HepG2 (cell line): ENCODE results near the gene ZNF181. TPM values are rescaled to one million over a fixed set of nuclear protein-coding genes. Genes with fewer than 3 reads are reported as not detected.

Experiments used
- AGO2 ChIP-seq: fragments of 200-400 bp; formaldehyde crosslinking; optimal IDR thresholded peaks from 2 replicates; pipeline ENCODE3; 2017; ENCODE audit warnings: mild to moderate bottlenecking, low read depth, low read length, moderate library complexity
- ATF5 ChIP-seq: sonication (generic); formaldehyde crosslinking; IDR thresholded peaks from 2 replicates; pipeline ENCODE4 v1.4.0; 2020; ENCODE audit warnings: mild to moderate bottlenecking, low read depth, missing genetic modification reagents
- BRD4 ChIP-seq: sonication (generic); formaldehyde crosslinking; IDR thresholded peaks from 2 replicates; pipeline ENCODE4 v1.4.0; 2020; ENCODE audit warnings: missing genetic modification reagents
- CEBPB ChIP-seq: IDR thresholded peaks from 2 replicates; pipeline ENCODE4 v1.6.1; 2011; ENCODE audit warnings: low read depth, low read length, improper control_type of control experiment, borderline replicate concordance
- HOXD1 ChIP-seq: sonication (generic); formaldehyde crosslinking; IDR thresholded peaks from 2 replicates; pipeline ENCODE4 v1.5.0; 2020; ENCODE audit warnings: missing genetic modification reagents
- ZFY ChIP-seq: sonication (generic); formaldehyde crosslinking; IDR thresholded peaks from 2 replicates; pipeline ENCODE4 v1.4.0; 2020; ENCODE audit warnings: missing genetic modification reagents
- ZGPAT ChIP-seq: IDR thresholded peaks from 2 replicates; pipeline ENCODE4 v1.6.1; 2016; ENCODE audit warnings: mild to moderate bottlenecking
- ZNF350 ChIP-seq: sonication (generic); formaldehyde crosslinking; IDR thresholded peaks from 2 replicates; pipeline ENCODE4 v1.4.0; 2020; ENCODE audit warnings: mild to moderate bottlenecking, low read depth, missing genetic modification reagents, borderline replicate concordance
- ZNF572 ChIP-seq: sonication (generic); formaldehyde crosslinking; IDR thresholded peaks from 2 replicates; pipeline ENCODE4 v1.5.1; 2020; ENCODE audit warnings: mild to moderate bottlenecking, missing genetic modification reagents
- polyA plus RNA-seq, 8 experiments: library from polyadenylated mRNA; depleted of rRNA in 3 of 8; stranded (reverse) in 7 of 8; unstranded in 1 of 8; fragments of >200 nt; fragmentation: Illumina TruSeq in 4 of 8; extraction: Trizol in 4 of 8; gene quantifications; 2 replicates each; pipeline versions ENCODE4 v1.2.1 to v1.2.3, GENCODE V29; 2011 to 2016; ENCODE audit warnings: low read depth in 4 of 8, missing spikeins in 1 of 8, mixed read lengths in 1 of 8; ENCODE audit not compliant: insufficient read depth in 1 of 8
- total RNA-seq, 5 experiments: library from RNA; depleted of rRNA; stranded (reverse); fragments of >200 nt; fragmentation: Illumina TruSeq; extraction: Trizol; gene quantifications; 2 replicates each; pipeline ENCODE4 v1.2.3, GENCODE V29; 2016; ENCODE audit warnings: low read depth in 1 of 5
- TF ChIP-seq, protein P1 (sequence below): sonication (generic); formaldehyde crosslinking; IDR thresholded peaks from one replicate; pipeline ENCODE4 v1.5.1; 2020; ENCODE audit warnings: mild to moderate bottlenecking, missing genetic modification reagents; ENCODE audit errors: not compliant biosample characterization
- TF ChIP-seq, protein P2 (sequence below): sonication (generic); formaldehyde crosslinking; IDR thresholded peaks from 2 replicates; pipeline ENCODE4 v1.4.0; 2020; ENCODE audit warnings: mild to moderate bottlenecking, missing genetic modification reagents
- TF ChIP-seq, protein P3 (sequence below): sonication (generic); formaldehyde crosslinking; IDR thresholded peaks from 2 replicates; pipeline ENCODE4 v1.5.0; 2020; ENCODE audit warnings: mild to moderate bottlenecking, missing genetic modification reagents

ZNF181 gene
- total and polyA plus RNA-seq, 2 of the 13 experiments (the other 11 are each of a cell fraction or from before 2014, with no cell fraction given) = 10.6 to 15.5 TPM

GRCh38 chr19:34733746-34734536, at the start of gene ZNF181 (continued):
- no peak for TF ChIP-seq ATF5 (CRISPR knock-in tag)
- TF ChIP-seq ZFY (CRISPR knock-in tag) = peak; percentile 98
- TF ChIP-seq BRD4 (CRISPR knock-in tag) = 0 out of 2 replicates have a peak, but pooled peaks have one; percentile 55
- TF ChIP-seq ZNF350 (CRISPR knock-in tag) = peak; percentile 34; the same call in 1 of the 2 replicates
- TF ChIP-seq AGO2 = peak; percentile 56
- peak; percentile 72; the same call in 1 of the 2 replicates for TF ChIP-seq HOXD1 (CRISPR knock-in tag)
- no peak for TF ChIP-seq CEBPB
- TF ChIP-seq, protein P1, sequence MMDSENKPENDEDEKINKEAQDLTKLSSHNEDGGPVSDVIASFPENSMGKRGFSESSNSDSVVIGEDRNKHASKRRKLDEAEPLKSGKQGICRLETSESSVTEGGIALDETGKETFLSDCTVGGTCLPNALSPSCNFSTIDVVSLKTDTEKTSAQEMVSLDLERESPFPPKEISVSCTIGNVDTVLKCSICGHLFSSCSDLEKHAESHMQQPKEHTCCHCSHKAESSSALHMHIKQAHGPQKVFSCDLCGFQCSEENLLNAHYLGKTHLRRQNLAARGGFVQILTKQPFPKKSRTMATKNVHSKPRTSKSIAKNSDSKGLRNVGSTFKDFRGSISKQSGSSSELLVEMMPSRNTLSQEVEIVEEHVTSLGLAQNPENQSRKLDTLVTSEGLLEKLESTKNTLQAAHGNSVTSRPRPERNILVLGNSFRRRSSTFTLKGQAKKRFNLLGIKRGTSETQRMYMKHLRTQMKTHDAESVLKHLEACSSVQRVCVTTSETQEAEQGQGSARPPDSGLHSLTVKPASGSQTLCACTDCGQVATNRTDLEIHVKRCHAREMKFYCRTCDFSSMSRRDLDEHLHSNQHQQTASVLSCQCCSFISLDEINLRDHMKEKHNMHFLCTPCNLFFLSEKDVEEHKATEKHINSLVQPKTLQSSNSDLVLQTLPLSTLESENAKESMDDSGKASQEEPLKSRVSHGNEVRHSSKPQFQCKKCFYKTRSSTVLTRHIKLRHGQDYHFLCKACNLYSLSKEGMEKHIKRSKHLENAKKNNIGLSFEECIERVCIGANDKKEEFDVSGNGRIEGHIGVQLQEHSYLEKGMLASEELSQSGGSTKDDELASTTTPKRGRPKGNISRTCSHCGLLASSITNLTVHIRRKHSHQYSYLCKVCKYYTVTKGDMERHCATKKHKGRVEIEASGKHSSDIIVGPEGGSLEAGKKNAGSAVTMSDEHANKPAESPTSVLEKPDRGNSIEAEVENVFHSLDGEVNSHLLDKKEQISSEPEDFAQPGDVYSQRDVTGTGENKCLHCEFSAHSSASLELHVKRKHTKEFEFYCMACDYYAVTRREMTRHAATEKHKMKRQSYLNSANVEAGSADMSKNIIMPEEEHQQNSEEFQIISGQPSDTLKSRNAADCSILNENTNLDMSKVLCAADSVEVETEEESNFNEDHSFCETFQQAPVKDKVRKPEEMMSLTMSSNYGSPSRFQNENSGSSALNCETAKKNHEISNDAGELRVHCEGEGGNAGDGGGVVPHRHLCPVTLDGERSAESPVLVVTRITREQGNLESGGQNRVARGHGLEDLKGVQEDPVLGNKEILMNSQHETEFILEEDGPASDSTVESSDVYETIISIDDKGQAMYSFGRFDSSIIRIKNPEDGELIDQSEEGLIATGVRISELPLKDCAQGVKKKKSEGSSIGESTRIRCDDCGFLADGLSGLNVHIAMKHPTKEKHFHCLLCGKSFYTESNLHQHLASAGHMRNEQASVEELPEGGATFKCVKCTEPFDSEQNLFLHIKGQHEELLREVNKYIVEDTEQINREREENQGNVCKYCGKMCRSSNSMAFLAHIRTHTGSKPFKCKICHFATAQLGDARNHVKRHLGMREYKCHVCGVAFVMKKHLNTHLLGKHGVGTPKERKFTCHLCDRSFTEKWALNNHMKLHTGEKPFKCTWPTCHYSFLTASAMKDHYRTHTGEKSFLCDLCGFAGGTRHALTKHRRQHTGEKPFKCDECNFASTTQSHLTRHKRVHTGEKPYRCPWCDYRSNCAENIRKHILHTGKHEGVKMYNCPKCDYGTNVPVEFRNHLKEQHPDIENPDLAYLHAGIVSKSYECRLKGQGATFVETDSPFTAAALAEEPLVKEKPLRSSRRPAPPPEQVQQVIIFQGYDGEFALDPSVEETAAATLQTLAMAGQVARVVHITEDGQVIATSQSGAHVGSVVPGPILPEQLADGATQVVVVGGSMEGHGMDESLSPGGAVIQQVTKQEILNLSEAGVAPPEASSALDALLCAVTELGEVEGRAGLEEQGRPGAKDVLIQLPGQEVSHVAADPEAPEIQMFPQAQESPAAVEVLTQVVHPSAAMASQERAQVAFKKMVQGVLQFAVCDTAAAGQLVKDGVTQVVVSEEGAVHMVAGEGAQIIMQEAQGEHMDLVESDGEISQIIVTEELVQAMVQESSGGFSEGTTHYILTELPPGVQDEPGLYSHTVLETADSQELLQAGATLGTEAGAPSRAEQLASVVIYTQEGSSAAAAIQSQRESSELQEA (CRISPR knock-in tag) = peak; percentile 49
- no peak for TF ChIP-seq ZNF572 (CRISPR knock-in tag)
- TF ChIP-seq, protein P2, sequence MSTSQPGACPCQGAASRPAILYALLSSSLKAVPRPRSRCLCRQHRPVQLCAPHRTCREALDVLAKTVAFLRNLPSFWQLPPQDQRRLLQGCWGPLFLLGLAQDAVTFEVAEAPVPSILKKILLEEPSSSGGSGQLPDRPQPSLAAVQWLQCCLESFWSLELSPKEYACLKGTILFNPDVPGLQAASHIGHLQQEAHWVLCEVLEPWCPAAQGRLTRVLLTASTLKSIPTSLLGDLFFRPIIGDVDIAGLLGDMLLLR = peak; percentile 63; the same call in 1 of the 2 replicates
- peak; percentile 89 for TF ChIP-seq ZGPAT (CRISPR knock-in tag)
- TF ChIP-seq, protein P3, sequence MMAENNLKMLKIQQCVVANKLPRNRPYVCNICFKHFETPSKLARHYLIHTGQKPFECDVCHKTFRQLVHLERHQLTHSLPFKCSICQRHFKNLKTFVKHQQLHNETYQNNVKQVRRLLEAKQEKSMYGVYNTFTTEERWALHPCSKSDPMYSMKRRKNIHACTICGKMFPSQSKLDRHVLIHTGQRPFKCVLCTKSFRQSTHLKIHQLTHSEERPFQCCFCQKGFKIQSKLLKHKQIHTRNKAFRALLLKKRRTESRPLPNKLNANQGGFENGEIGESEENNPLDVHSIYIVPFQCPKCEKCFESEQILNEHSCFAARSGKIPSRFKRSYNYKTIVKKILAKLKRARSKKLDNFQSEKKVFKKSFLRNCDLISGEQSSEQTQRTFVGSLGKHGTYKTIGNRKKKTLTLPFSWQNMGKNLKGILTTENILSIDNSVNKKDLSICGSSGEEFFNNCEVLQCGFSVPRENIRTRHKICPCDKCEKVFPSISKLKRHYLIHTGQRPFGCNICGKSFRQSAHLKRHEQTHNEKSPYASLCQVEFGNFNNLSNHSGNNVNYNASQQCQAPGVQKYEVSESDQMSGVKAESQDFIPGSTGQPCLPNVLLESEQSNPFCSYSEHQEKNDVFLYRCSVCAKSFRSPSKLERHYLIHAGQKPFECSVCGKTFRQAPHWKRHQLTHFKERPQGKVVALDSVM = peak; percentile 70
